GM21825 (cell line): ENCODE measurements around the gene METTL8.

Experiments
- ATAC-seq: cut with Tn5 transposase; IDR thresholded peaks from one replicate; pipeline ENCODE4 v1.9.1; 2021; ENCODE audit warnings: mild to moderate bottlenecking, moderate library complexity; ENCODE audit not compliant: unreplicated experiment

The METTL8 gene, protein sequence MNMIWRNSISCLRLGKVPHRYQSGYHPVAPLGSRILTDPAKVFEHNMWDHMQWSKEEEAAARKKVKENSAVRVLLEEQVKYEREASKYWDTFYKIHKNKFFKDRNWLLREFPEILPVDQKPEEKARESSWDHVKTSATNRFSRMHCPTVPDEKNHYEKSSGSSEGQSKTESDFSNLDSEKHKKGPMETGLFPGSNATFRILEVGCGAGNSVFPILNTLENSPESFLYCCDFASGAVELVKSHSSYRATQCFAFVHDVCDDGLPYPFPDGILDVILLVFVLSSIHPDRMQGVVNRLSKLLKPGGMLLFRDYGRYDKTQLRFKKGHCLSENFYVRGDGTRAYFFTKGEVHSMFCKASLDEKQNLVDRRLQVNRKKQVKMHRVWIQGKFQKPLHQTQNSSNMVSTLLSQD

GRCh38 chr2:171433763-171434012, at the start of gene METTL8:
TSS of gene METTL8 (minus strand) at chr2:171433990. CDS start at chr2:171392185, 41,805 bp downstream.
- ATAC-seq, result no peak

DNA sequence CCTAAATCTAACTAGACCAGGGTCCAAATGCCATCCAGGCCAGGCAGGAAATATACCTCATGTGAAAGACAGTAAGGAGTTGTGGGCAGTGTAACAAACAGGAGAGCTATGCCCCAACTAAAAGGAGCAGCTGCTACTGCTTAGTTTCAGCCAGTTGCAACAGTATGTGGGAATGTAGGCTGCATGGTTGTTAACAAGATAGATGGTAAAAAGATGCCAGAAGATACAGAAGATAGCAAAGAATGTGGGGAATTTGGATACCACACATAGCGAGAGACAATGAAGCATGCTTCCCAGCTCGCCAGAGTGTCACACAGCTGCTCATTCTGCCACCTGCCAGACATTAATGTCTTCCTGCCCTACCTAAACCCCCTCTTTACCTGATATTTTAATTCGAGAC, 49.1 kb upstream of the METTL8 start:
- ATAC-seq, result no peak

DNA sequence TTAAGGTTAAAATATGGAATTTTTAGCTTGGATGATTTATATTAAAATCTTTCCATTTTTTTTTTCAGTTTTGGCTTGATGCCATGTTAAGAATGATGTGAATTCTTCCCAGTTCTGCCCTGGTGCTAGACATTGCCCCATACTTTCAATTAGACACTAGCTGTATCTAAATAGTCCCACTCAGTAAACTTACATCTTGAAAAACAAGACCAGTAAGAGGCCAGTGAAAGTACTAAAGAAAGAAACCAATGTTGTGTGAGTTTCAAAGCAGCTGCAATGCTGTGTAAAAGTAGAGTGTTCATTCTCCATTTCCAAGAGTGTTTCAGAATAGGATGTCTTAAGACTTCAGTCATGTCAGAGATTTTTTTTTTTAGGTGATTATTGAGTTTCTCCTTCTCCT, 48.5 kb upstream of the METTL8 start:
- ATAC-seq, result no peak

- no peak for ATAC-seq
Observed at GRCh38 chr2:171480908-171481307, 47.1 kb upstream of the METTL8 start.

DNA sequence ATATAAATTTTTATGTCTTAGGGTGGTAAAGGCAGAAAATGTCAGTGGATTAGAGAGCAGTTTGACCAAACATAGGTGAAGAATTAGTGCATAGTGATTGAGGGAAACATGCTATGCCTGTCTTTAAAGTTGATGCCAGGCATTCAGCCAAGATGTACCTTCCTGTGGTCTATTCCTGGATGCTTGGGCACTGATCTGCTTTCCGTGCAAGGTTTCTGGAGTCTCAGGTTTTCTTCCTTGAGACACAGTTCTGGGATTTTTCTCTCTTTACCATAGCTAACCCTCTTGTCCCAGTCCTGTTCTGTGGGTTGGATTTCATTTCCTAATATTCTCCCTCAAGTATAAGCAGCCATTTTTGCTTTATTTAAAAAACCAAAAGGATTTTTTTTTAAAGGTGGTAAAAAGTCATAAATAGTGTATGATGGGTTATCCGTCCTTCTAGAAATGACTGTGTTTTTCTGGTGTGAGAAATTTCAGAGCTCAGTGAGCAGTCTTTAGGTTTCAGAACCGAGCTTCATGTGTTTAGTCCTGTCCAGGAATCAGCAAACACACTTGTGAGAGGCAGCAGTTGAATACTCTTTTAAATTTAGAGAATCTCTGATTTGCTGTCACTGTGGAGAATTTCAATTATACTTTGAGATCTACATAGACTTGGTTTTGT, 45.5 kb upstream of the METTL8 start:
- no peak for ATAC-seq

- ATAC-seq, result no peak
Observed at GRCh38 chr2:171478345-171478744, 44.6 kb upstream of the METTL8 start.

GRCh38 chr2:171475979-171476378, 42.2 kb upstream of the METTL8 start:
- no peak for ATAC-seq

GRCh38 chr2:171470129-171470528, 36.3 kb upstream of the METTL8 start:
- ATAC-seq, result no peak

DNA sequence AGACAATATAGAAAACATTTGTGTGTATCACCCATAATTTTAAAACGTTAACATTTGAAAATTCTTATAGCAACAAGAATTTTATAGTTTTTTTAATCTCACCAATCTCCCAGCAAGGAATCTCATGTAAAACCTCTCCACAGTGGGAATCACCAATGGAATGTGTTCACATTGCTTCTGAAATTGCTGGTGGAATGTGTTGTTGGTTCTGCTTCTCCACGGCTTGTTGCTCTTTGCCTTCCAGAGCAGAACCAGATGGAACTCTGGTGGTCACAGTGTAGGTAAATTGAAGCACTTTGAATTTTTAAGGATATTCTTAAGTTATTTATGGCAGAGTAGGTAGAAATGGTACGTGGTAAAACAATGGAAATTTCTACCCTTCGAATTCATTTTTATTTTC, 35.4 kb upstream of the METTL8 start:
- no peak for ATAC-seq

GRCh38 chr2:171460537-171460936, 26.7 kb upstream of the METTL8 start:
- ATAC-seq, result no peak

DNA sequence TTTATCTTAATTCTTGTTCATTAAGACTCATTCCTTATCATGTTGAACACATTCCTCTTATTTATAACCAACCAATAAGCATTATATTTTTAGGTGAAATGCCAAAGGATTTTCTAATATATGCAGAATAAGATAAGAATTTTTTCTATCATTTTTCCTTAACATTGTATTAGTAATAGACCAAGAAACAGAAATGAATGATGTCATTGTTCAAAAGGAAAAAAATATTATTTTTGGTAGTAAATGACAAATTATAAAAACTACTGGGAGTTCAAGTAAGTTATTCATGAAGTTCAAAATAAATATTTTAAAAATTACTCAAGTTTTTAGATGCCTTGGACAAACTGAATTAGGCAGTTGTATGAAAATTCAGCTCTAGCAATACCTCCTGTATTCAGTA, 25.7 kb upstream of the METTL8 start:
- no peak for ATAC-seq

DNA sequence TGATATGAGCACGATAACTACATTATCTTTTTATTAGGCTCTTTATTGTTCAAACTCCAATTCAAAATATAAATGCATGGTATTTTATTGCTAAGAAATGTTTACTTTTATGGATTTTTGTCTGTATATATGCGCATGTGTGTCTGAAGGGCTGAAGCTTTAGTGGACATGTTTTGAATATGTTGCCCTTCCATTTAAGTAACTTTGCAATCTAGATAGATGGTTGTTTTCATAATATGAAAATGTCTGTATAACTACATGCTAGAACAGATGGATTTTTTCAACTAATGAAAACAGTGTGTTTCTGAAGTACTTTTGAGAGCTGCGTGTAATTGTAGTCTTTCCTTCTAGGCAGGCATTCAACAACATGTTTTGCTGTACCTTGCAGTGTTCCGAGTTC, 19.0 kb upstream of the METTL8 start:
- ATAC-seq, result no peak

DNA sequence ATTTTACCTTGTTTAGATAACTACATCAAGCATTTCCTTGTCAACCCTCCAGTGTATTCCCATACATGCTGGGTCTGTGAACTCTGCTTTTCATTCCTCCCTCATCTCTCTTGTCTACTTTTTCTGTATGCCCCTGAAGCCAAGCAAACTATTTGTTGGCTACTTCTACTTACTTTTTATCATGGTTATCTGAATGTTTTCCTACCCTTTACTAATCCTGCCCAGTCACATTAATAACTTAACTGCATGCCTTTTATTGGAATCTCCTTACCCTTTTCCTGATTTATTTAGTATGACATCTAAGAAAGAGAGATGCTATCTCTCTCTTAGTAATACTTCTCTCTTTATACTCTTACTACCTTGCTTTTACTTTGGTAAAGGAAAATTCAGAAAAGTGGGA, 17.3 kb upstream of the METTL8 start:
- no peak for ATAC-seq

DNA sequence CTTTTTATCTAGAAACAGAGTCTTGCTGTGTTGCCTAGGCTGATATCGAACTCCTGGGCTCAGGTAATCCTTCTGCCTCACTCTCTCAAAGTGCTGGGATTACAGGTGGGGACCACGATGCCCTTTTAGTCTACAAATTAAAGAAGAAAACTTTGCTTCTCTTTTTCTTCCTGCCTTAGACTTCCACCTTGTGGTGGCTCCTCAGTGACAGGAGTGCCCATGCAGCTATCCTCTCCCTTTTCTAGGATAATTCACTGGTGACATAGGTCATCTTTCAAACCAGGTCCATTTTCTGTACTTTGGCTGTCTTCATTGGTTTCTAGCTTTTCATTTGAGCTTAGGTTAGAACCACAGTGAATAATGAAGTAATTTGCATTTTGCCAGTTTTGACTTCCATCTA, 13.9 kb upstream of the METTL8 start:
- no peak for ATAC-seq

DNA sequence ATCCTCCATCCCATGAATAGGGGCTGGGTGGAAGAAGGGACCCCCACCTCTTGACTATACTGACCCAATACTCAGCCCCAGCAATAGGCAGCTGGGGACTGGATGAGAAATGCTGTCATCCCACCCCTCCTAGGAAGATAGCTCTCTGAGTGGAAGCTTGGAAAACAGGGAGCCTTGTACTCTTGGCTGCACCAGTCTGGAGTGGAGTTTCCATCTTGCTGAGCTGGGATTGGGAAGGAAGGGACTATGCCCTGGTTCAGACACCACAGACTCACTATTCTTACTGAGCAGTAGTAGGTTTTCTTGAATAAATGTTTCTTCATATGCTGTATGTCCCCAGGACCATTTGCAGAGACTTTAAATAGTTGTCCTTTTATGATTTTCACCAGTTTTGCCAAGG, 7.7 kb upstream of the METTL8 start:
- ATAC-seq, result no peak

GRCh38 chr2:171436307-171436706, 2.5 kb upstream of the METTL8 start:
- no peak for ATAC-seq

DNA sequence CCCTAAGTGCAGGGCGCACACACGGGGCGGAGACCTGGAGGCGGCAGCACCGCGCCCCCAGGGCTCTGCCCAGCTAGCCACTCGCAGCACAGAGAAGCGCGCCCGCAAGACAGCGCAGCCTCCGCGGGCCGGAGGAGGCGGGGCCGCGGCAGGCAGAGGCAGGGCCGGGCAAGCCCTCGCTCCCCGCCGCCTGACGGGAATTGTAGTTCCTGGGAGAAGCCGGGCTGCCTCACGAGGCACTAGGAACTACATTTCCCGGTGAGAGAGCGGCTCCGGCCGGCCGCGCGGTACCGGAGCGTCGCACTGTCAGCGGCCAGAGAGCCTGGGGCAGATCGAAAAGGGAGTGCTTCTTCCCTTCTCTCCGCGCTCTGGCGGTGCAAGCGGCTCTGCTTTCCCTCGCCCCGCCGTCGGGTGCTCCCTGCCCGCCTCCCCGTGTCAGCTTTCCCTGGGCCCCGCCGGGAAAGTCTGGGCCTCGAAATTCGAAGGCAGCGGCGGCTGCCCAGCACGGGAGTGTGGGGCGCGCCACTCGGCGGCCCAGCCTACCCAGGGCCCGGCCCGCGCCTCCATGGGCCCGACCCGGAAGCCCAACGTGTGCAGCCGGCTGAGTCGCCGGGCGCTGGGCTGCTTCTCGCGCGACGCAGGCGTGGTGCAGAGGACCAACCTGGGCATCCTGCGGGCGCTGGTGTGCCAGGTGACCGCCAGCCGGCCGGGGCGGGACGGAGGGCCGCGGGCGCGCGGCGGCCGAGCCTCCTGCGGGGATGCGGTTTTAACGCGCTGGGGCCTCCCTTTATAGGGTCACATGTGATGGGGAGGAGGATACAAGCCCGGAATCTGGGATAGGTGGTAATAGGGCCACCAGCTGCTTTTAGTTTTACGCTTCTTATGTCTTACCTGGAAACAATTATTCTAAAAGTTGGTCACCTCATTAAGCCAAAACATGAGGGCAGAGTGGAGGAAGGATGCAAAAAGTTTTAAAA, 511 bp upstream of the METTL8 start, which contains the start of gene DCAF17:
Gene DCAF17 (plus strand): TSS at position 214 of the 977 bp plus-strand sequence. CDS start 352 bp downstream, at position 566.
- ATAC-seq, result peak; percentile 90

DNA sequence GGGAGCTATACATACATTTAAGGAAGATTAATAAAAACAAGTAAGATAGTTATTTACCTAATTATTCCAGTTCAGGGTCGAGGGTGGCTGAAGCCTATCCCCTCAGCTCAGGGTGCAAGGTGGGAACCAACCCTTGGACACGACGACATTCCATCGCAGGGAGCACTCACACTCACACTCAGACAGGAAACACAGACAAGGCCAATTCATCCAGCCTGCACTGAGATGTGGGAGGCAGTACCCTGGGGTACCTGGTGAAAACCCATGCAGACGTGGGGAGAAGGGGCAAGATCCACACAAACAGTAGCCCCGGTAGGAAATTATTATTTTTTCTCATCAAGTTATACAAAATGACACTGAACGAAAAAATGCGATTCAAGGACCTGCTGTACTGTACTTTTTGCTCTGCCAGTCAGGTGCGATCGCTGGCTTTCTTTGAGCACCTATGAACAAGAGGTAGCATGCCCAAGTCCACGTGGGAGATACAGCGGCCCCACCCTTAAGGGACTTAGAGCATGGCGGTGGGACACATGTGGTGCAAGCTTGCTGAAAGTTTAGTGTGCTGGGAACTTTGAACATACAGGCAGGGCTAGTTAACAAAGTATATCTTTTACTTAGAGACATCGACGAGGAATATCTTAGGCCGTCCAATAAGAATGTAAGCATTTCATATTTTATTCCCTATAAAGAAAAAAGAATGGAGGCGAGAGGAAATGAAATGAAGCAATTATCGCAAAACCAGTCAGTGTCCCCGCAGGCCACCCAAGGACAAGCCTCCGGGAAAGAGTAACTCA, 624 bp downstream of the METTL8 start:
- ATAC-seq, result no peak

GRCh38 chr2:171432206-171432968, 1.4 kb downstream of the METTL8 start:
- ATAC-seq, result no peak

DNA sequence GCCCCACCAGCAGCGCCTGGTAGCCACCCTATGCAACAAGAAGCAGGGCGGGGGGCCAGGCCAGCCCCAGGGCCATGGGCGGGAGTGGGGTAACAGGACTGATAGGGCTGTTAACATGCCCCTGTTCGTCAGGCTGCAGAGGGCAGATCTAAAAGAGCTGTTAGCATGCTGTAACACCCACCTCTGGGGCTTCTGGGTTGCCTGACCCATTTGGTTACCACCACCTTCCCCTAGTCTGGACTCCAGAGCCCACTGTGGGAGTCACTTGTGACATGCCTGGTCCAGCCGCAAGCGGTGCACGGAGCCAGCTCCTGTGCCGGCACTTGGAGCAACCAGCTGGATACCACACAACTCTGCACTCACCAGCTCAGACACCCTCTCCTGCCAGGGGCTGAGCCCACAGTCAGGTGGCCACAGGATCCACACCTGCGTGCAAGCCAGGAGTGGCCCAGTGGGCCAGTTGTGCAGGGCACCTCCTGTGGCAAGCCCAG, 2.1 kb downstream of the METTL8 start:
- ATAC-seq, result no peak
